Neural crest cell (in vitro differentiated cells): ENCODE results near the gene SNCG. TPM values are rescaled to one million over a fixed set of nuclear protein-coding genes. Genes with fewer than 3 reads are reported as not detected.
"Not testable (repeated sequence)": the region's sequence is repeated elsewhere in the genome, so short reads cannot be mapped to it uniquely, and the experiment has no call there.

Experiments
- DNase-seq: peaks from one replicate; pipeline ENCODE4 v3.0.0; 2021; ENCODE audit warnings: low read depth, mixed read lengths, low spot score
- H3K27ac Mint-ChIP-seq: one replicate; pipeline ENCODE4 v1.8.0; 2021; ENCODE audit warnings: mild to moderate bottlenecking, mixed read lengths; ENCODE audit not compliant: unreplicated experiment
- H3K27me3 Mint-ChIP-seq: 2 replicates; pipeline ENCODE4 v1.8.0; 2021; ENCODE audit warnings: low read depth, mild to moderate bottlenecking, mixed read lengths
- H3K36me3 Mint-ChIP-seq: 2 replicates; pipeline ENCODE4 v1.8.0; 2021; ENCODE audit warnings: low read depth, mild to moderate bottlenecking, mixed read lengths
- H3K4me1 Mint-ChIP-seq: 2 replicates; pipeline ENCODE4 v1.8.0; 2021; ENCODE audit warnings: mixed read lengths
- H3K4me3 Mint-ChIP-seq: one replicate; pipeline ENCODE4 v1.8.0; 2021; ENCODE audit warnings: mild to moderate bottlenecking, mixed read lengths
- H3K9me3 Mint-ChIP-seq: 2 replicates; pipeline ENCODE4 v1.8.0; 2021; ENCODE audit warnings: mixed read lengths
- total RNA-seq: library from RNA; stranded (reverse); gene quantifications from 2 replicates; pipeline ENCODE4 v1.2.1, GENCODE V29; 2021
- TF ChIP-seq, protein P1 (sequence below): fragments of 200-600 bp; sonication (generic); conservative IDR thresholded peaks from 2 replicates; pipeline ENCODE4 v1.5.0; 2021; ENCODE audit warnings: antibody characterized with exemption, mild to moderate bottlenecking

Gene SNCG
- total RNA-seq, 1 donor from 2014 or later = 8.2 TPM

DNA sequence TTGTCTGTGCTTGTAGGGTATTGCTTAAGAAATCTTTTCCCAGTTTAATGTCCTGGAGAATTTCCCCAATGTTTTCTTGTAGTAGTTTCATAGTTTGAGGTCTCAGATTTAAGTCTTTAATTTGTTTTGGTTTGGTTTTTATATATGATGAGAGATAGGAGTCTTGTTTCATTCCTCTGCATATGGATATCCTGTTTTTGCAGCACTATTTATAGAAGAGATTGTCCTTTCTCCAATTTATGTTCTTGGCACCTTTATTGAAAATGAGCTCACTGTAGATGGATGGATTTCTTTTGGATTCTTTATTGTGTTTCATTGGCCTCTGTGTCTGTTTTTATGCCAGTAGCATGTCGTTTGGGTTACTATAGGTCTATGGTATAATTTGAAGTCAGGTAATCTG is 30.1 kb downstream of the SNCG start:
- no peak overlapping the region for H3K4me3 Mint-ChIP-seq
- no peak overlapping the region for H3K27ac Mint-ChIP-seq
- H3K4me1 Mint-ChIP-seq = no peaks in the 10 kb centered on the region
- H3K9me3 Mint-ChIP-seq = no peaks in the 10 kb centered on the region
- TF ChIP-seq, protein P1, sequence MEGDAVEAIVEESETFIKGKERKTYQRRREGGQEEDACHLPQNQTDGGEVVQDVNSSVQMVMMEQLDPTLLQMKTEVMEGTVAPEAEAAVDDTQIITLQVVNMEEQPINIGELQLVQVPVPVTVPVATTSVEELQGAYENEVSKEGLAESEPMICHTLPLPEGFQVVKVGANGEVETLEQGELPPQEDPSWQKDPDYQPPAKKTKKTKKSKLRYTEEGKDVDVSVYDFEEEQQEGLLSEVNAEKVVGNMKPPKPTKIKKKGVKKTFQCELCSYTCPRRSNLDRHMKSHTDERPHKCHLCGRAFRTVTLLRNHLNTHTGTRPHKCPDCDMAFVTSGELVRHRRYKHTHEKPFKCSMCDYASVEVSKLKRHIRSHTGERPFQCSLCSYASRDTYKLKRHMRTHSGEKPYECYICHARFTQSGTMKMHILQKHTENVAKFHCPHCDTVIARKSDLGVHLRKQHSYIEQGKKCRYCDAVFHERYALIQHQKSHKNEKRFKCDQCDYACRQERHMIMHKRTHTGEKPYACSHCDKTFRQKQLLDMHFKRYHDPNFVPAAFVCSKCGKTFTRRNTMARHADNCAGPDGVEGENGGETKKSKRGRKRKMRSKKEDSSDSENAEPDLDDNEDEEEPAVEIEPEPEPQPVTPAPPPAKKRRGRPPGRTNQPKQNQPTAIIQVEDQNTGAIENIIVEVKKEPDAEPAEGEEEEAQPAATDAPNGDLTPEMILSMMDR = no peak
- no peak for DNase-seq
- H3K36me3 Mint-ChIP-seq = no peaks in the 10 kb centered on the region
- H3K27me3 Mint-ChIP-seq = no peaks in the 10 kb centered on the region

- not testable (repeated sequence) for DNase-seq, H3K9me3 Mint-ChIP-seq, H3K4me3 Mint-ChIP-seq, H3K27ac Mint-ChIP-seq, H3K36me3 Mint-ChIP-seq, H3K27me3 Mint-ChIP-seq, H3K4me1 Mint-ChIP-seq
These were observed 33.0 kb downstream of the SNCG start for GRCh38 chr10:86991362-86991761.

DNA sequence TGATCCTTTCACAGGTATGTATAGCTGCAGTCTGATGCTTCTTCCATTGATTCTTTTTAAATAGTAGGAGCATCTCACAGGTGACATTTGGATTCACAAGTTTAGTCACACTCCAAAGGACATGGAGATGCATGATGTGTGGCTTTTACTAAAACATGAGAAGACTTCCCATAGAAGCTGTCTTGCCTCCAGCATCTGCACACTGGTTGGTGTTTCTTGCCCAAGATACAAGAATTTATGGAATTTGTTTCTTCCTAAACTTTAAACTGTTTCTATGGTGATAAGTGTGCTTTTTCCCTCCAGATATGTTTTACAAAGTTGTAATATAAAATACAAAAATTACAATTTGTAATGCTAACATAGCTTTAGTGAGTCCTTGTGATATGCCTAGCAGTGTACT is 34.1 kb downstream of the SNCG start:
- H3K4me1 Mint-ChIP-seq = no peaks in the 10 kb centered on the region
- no peaks in the 10 kb centered on the region for H3K27me3 Mint-ChIP-seq
- no peak for DNase-seq
- no peak overlapping the region for H3K27ac Mint-ChIP-seq
- no peak overlapping the region for H3K4me3 Mint-ChIP-seq
- no peaks in the 10 kb centered on the region for H3K9me3 Mint-ChIP-seq
- no peaks in the 10 kb centered on the region for H3K36me3 Mint-ChIP-seq
- TF ChIP-seq, protein P1 = no peak

- no peaks in the 10 kb centered on the region for H3K36me3 Mint-ChIP-seq
- H3K9me3 Mint-ChIP-seq = no peaks in the 10 kb centered on the region
- no peaks in the 10 kb centered on the region for H3K27me3 Mint-ChIP-seq
- no peak for DNase-seq
- TF ChIP-seq, protein P1 = no peak
- no peak overlapping the region for H3K4me3 Mint-ChIP-seq
- H3K27ac Mint-ChIP-seq = no peak overlapping the region
- no peaks in the 10 kb centered on the region for H3K4me1 Mint-ChIP-seq
These were observed 34.5 kb downstream of the SNCG start for GRCh38 chr10:86992929-86993328.

DNA sequence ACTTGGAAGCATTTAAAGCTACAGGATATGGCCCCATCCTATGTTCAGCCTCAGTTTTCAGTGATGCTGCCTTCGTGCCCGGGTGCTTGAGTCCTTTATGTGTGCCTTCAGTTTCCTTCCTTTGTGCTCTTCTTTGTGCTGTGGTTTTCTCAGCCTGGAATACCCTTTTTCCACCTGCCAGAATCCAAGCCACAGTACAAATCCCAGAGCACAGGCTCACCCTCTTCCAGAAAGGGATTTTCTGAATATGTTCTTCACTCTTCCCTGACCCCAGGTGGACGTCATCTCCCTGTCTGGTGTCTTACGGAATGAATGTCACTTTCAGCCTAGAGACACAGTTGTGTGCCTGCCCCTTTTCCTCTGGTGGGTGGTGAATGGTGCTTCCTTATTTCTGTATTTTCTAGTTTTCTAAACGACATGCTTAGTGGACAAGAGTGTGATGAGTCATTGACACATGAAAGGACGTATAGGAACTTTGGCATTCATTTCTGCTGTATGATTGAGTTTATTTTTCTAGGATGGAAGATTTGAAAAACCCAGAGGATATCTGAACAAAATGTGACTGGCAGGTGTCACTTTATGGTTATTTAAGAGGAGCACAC is 41.5 kb downstream of the SNCG start:
- peaks cover 18% of the 10 kb centered on the region for H3K4me1 Mint-ChIP-seq
- not testable (repeated sequence) for H3K9me3 Mint-ChIP-seq, H3K4me3 Mint-ChIP-seq, H3K27ac Mint-ChIP-seq, H3K27me3 Mint-ChIP-seq, DNase-seq, H3K36me3 Mint-ChIP-seq

DNA sequence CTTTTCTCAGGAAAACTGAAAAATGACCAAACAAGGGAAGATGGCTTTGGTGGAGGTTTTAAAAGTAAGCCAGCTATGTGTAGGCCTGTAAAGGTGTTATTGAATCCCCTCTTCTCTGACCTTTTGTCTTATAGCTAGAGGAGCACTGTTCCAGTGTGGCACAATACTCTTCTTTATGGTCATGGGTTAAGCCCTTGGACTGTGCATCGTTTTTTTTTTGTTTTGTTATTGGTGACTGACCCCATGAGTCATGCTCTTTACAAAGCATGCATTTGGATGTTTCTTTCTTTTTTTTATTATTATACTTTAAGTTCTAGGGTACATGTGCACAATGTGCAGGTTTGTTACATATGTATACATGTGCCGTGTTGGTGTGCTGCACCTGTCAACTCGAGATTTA is 42.1 kb downstream of the SNCG start:
- Mint-ChIP-seq H3K4me1 (peaks cover 18% of the 10 kb centered on the region), H3K36me3 (no peaks in the 10 kb centered on the region), H3K4me3 (no peak overlapping the region), H3K9me3 (no peaks in the 10 kb centered on the region), H3K27ac (no peak overlapping the region), H3K27me3 (no peaks in the 10 kb centered on the region)
- no peak for DNase-seq
- TF ChIP-seq, protein P1 = no peak

DNA sequence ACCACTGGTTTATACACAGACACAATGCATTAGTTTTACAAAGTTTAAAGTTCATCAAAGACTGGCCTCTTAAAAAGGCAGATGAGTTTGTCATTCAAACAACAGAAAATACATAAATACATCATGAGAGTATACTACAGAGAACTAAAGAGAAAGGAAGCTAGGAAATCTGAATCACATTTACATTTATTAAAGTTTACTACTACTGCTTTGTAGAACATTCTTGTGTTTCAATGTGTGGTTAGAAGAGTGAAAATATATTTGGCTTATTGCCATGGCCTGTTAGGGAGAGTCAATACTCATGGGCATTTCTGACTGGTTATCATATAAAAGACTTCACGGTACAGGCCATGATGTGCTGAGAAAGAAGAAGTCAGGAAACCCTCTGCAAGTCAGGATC is 48.7 kb downstream of the SNCG start:
- H3K4me1 Mint-ChIP-seq, H3K4me3 Mint-ChIP-seq, H3K27ac Mint-ChIP-seq, H3K27me3 Mint-ChIP-seq, H3K9me3 Mint-ChIP-seq, DNase-seq, H3K36me3 Mint-ChIP-seq: not testable (repeated sequence)

DNA sequence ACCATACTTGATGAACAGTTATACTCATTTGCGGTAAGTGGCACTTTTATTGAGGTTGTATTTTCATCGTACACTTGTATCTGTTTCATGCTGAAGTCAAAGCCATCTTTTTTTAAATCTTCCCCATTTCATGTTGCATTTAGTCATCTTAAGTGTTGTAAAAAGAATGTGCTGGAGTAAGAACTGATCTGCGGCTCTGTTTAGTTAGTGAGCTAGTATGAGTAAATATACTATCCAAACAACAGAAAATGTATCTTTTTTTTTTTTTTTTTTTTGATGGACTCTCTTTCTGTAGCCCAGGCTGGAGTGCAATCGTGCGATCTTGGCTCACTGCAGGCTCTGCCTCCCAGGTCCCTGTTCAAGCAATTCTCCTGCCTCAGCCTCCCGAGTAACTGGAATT is 49.3 kb downstream of the SNCG start:
- not testable (repeated sequence) for DNase-seq, H3K27me3 Mint-ChIP-seq, H3K36me3 Mint-ChIP-seq, H3K9me3 Mint-ChIP-seq, H3K4me1 Mint-ChIP-seq, H3K27ac Mint-ChIP-seq, H3K4me3 Mint-ChIP-seq

GRCh38 chr10:87008303-87008702 is 49.9 kb downstream of the SNCG start:
- H3K27ac Mint-ChIP-seq, H3K4me1 Mint-ChIP-seq, H3K27me3 Mint-ChIP-seq, H3K36me3 Mint-ChIP-seq, DNase-seq, H3K4me3 Mint-ChIP-seq, H3K9me3 Mint-ChIP-seq: not testable (repeated sequence)

DNA sequence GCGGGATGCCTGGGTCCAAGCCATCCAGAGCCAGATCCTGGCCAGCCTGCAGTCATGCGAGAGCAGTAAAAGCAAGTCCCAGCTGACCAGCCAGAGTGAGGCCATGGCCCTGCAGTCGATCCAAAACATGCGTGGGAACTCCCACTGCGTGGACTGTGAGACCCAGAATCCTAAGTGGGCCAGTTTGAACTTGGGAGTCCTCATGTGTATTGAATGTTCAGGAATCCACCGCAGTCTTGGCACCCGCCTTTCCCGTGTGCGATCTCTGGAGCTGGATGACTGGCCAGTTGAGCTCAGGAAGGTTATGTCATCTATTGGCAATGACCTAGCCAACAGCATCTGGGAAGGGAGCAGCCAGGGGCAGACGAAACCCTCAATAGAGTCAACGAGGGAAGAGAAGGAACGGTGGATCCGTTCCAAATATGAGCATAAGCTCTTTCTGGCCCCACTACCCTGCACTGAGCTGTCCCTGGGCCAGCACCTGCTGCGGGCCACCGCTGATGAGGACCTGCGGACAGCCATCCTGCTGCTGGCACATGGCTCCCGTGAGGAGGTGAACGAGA is 50.8 kb downstream of the SNCG start:
- H3K27me3 Mint-ChIP-seq, DNase-seq, H3K27ac Mint-ChIP-seq, H3K4me3 Mint-ChIP-seq, H3K4me1 Mint-ChIP-seq, H3K36me3 Mint-ChIP-seq, H3K9me3 Mint-ChIP-seq: not testable (repeated sequence)
